Measurements from ENCODE around the gene PBXIP1. TPM values are rescaled to one million over a fixed set of nuclear protein-coding genes. Genes with fewer than 3 reads are reported as not detected.

Gene PBXIP1
- total RNA-seq, 1 donor from 2014 or later = 17.1 TPM

- Mint-ChIP-seq H3K4me1 (peaks cover 25% of the 10 kb centered on the region), H3K36me3 (ENCODE audit: low read depth) (peaks cover 3% of the 10 kb centered on the region), H3K27me3 (ENCODE audit: low read depth) (no peaks in the 10 kb centered on the region), H3K27ac (ENCODE audit: unreplicated experiment) (no peak overlapping the region), H3K4me3 (no peak overlapping the region), H3K9me3 (no peaks in the 10 kb centered on the region)
- TF ChIP-seq CTCF (conservative IDR thresholded peaks at IDR 0.05) = no peak
- DNase-seq (ENCODE audit: low read depth, low spot score) = no peak
Observed at GRCh38 chr1:154975409-154976059, 19.6 kb upstream of the PBXIP1 start.

GRCh38 chr1:154974808-154975408, 19.0 kb upstream of the PBXIP1 start:
- Mint-ChIP-seq H3K27ac (ENCODE audit: unreplicated experiment) (no peak overlapping the region), H3K9me3 (no peaks in the 10 kb centered on the region), H3K36me3 (ENCODE audit: low read depth) (peaks cover 3% of the 10 kb centered on the region), H3K4me1 (peaks cover 26% of the 10 kb centered on the region), H3K27me3 (ENCODE audit: low read depth) (no peaks in the 10 kb centered on the region), H3K4me3 (no peak overlapping the region)
- TF ChIP-seq CTCF (conservative IDR thresholded peaks at IDR 0.05) = no peak
- DNase-seq (ENCODE audit: low read depth, low spot score) = peak; percentile 91

GRCh38 chr1:154974102-154974807, 18.4 kb upstream of the PBXIP1 start, which contains the start of gene CKS1B:
CKS1B (plus strand) TSS chr1:154974681; CDS start chr1:154974746, 65 bp downstream.
- H3K9me3 Mint-ChIP-seq = no peaks in the 10 kb centered on the region
- no peak for TF ChIP-seq CTCF (conservative IDR thresholded peaks at IDR 0.05)
- H3K36me3 Mint-ChIP-seq (ENCODE audit: low read depth) = no peaks in the 10 kb centered on the region
- H3K4me3 Mint-ChIP-seq = no peak within 1 kb of the TSS
- DNase-seq (ENCODE audit: low read depth, low spot score) = peak; percentile 92
- H3K27ac Mint-ChIP-seq (ENCODE audit: unreplicated experiment) = no peak within 1 kb of the TSS
- H3K4me1 Mint-ChIP-seq = peaks cover 31% of the 10 kb centered on the region
- no peaks in the 10 kb centered on the region for H3K27me3 Mint-ChIP-seq (ENCODE audit: low read depth)

- Mint-ChIP-seq H3K4me3 (no peak overlapping the region), H3K36me3 (ENCODE audit: low read depth) (no peaks in the 10 kb centered on the region), H3K27me3 (ENCODE audit: low read depth) (no peaks in the 10 kb centered on the region), H3K27ac (ENCODE audit: unreplicated experiment) (no peak overlapping the region), H3K4me1 (peaks cover 38% of the 10 kb centered on the region), H3K9me3 (no peaks in the 10 kb centered on the region)
- no peak for TF ChIP-seq CTCF (conservative IDR thresholded peaks at IDR 0.05)
- DNase-seq (ENCODE audit: low read depth, low spot score) = peak; percentile 93
Observed at GRCh38 chr1:154973344-154974101, 17.6 kb upstream of the PBXIP1 start.

All from neural crest cell (in vitro differentiated cells).